T-helper 2 cell treated with Interferon-gamma antibody and Interleukin-4, amounts not matched to agents 100 ng/mL and 5 ng/mL, for 36 hours (primary cell): ENCODE data around the gene DHRS1. TPM values are rescaled to one million over a fixed set of nuclear protein-coding genes. Genes with fewer than 3 reads are reported as not detected.

Experiments used
- intact Hi-C: fragments of 100-400 bp; cut with micrococcal nuclease; formaldehyde crosslinking; loops from one replicate; pipeline ENCODE4 v1.15.1; 2023
- total RNA-seq: library from RNA; stranded (reverse); gene quantifications from 2 replicates; pipeline ENCODE4 v1.2.3, GENCODE V29; 2022

The DHRS1 gene
- total RNA-seq, 1 donor from 2014 or later = 20.7 TPM

DNA sequence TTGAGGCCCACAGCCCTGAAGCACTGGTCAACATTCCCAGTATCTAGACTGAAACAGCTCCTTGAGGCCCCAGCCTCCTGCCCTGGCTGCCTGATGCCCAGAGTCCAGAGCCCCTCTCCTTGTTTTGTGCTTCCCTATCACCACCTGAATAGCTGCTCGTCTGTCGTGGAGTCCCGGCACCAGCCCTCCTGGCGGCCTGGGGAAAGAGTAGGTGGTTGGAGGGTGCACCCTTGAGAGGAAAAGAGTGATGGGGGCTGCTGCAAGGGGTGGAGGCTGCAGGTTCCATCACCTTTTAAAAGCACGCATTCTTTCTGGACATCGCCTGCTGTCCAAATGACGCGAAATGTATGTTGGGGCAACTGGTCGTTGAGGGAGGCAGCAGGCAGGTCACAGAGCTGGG, 31.4 kb downstream of the DHRS1 start:
- intact Hi-C loops = no loop called here

DNA sequence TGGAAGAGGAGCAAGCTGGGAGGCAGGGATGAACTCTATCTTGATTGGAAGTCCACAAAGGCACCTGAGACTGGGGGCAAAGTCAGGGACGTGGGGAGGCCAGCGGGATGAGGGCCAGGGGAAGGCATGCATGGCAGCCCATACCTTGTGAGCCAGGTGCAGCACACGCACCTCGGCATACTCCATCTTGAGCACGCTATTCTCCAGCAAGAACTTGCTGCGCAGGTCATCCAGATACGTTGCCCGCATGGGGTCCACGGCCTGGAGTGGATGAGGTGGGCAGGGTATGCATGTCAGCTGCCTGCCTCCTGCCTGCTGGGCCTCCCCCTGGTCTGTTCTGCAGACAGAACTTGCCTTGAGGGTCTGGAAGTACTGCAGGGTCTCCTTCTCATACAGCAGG, 32.1 kb downstream of the DHRS1 start:
- intact Hi-C loops = no loop called here

DNA sequence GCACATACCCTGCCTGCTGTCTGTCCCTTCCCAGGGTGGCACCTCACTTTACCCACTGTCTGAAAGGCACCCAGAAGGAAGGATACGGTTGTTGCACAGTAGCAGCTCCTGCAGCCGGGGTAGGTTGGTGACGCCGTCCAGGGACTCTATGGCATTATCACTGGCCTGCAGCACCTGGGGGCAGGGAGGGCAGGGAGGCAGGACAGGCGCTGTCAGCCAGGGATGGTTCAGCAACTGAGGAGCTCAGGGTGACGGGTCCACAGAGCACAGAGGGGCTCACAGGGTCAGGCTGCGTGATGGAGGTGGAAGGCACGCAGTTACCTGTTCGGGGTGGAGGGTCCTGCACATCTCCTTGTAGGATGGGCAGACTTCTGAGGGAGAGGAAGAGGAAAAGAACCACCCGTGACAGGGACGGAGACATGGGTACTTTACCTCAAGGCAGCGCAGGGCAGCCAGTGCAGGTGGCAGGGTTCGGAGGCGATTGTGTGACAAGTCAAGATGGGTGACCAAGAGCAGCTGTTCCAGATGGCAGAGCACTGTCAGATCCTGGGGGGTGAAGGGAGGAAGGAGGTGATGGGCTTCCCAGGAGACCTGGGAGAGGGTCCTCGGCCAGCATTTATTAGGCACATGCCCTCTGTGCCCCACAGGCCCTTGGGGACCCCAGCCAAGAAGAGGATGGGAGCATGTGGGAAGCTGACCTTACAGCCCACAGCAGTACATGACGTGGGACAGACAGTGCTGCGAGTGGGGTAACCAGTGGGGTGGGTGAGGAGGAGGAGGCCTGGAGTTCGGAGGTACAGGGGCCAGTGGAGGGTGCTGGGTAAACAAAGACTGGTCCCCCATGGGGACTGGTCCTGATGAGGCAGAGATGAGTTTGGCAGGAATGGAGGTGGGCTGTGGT, 33.0 kb downstream of the DHRS1 start:
- intact Hi-C loops = no loop called here

DNA sequence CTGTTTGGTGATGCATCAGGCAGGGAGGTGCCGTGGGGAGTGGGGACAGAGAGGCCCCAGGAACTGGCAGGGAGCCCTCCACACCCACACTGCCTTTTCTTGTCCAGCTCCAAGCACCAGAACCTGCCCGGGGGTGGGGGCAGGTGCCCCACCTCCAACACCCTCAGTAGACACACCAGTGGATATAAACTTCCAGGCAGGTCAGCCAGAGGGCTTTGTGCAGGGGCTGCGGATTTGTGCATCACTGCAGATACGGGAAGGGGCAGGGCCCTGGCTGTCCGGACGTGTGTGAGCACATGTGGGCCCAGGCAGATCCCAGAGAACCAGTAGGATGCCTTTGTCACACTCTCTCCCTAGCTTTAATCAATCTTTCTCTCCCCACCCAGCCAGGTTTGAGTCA, 35.3 kb downstream of the DHRS1 start:
- intact Hi-C loops = no loop called here

DNA sequence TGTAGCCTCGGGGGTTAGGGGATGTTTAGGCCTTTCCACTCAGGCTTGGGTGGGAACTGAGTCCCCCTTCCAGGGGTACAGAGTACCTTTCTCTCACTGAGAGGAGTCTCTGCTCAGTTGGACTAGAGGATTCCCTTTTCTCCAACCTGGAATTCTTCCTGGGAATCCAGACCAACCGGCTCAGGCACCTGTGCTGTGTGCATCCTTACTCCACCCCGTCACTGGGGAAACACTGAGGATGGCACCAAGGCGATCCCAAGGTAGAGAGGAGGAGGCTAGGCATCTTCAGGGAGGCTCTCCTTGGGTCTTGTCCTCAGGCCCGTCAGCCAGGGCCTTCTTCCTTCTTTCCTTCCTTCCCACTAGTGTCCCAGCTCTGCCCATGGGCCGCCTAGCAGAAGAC, 35.7 kb downstream of the DHRS1 start:
- intact Hi-C loops = no loop called here

DNA sequence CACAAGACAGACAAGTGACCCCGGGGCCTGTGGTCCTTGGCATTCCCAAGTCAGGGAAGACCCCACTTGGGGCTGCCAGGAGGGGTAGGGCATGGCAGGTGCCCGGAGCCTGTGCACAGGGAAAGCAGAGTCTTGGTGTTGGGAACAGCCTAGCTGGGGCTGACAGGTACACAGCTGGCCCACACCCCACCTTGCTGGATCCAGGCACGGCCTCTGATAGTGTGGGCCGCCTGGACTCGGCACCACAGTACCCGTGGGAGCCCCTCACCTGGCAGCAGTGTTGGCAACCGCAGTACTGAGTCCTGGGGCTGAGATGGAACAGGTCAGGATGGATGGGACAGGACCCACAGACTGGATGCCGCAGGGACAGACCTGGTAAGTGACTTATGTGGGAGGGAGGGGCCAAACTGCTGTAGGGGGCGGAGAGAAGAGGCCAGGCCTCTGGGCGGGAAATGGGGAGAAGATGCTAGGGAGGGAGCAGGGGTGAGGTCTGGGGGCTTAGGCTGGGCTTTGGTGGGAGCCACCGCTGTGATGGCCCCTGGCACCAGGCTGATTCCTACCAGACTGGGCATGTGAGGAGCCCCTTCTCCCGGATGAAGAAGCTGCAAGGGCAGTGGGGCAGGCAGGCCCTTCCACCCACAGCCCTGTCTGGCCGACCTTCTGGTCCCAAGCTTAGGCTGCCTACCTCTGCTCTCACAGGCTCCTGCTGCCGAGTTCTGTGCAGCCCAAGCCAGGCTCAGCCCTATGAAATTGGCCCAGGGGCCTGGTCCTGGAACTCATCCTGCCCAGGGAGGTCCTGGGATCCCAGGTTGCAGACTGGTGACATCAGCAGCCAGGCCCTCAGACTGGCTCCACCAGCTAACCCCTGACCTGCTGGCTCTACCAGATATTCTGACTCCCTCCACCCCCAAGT, 36.5 kb downstream of the DHRS1 start, which contains the start of gene TGM1:
TSS of gene TGM1 (minus strand) at position 357 of the 913 bp plus-strand sequence. CDS start 825 bp downstream, outside the sequence.
- intact Hi-C loops = no loop called here

DNA sequence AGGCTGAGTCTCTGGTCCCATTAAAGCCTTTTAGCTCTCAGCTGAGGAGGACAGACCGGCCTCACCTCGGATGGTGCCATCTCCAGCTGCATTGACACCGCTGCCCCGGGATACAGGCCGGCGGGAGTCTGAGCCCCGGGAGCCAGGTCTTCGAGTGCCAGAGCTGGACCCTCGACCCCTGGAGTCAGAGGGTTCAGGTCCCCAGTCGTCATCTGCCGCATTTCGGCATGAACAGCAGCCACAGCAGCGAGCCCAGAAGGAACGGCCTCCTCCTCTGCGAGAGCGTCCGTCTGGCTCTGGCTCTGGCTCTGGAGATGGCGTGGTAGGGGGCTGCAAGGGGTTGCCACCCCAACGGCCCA, 37.6 kb downstream of the DHRS1 start:
- intact Hi-C loops = no loop called here

DNA sequence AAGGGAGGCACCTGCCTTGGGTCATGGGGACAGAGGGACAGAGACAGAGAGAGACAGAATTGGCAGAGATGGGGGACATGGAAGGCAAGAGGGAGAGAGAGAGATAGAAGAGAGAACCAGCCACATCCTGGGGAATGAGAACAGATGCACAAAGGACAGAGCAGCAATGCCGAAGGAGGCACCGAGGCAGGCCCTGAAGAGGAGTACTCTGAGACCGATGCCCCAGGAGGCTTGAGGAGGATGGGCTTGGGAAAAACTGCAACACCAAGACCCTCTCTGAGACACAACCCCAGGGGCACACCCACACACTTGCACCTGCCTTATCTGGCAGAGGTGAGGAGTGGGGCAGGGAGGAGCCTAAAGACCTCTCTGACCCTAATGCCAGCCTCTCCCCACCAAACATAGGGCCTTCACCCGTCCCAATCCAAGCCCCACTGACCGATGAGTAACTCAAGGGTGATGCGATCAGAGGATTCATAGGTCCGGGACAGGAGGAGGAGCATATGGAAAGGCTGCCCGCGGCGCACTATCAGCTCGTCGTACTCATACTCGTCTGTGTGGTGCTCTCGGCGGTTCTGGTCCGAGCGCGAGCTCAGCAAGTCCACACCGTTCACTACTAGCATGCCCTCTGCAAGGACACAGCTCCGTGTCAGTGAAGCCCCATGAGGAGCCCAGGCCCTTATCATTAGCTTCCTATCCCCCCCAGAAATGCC, 38.2 kb downstream of the DHRS1 start:
- intact Hi-C loops = no loop called here

DNA sequence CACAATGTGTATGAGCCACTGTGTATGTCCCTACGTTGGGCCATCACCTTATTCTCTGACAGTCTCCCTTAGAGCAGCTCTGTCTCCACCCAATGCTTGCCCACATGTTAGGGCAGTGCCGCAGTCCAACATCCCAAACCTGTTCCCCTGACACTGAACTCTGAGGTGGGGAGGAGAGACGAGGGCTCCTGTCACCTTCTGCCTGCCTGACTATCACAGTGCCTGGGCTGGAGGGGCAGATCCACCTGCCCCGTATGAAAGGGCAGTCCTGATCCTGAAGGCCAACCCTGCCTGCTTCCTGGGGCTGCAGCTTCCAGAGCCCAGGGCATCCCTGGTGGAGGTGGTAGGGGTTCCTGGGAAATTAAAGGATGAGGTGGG, 38.8 kb downstream of the DHRS1 start:
- intact Hi-C loops = no loop called here

DNA sequence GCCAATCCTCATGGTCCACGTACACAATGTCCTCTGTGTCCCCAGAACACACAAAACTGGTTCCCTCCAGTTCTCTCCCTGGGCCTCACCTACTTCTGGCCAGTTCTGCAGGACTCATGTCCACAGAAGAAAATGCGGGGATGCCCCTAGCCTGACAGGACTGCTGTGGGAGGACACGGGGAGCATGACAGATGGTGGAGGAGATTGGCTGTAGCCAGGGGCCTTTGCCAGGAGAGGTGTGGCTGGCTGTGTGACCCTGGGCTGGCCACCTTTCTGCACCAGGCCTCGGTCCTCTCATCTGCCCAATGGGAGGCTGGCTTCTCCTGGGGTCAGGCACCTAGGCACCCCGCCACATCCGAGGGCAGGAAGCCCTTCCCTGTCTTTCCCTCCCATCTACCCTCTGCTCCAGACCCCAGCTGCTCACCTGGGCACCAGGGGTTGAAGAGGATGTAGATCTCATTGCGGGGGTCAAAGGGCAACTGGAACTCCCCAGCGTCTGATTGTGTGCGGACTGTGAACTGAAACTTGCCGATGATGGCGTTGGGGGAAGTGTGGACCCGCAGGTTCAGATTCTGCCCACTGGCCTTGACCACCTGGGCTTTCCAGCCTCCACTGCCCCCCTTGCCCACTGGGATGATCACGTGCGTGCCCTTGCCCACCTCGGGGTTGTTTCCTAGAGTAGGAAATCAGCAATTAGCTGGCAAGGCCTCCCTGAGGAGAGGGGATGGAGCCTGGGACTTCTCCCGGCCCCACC, 39.4 kb downstream of the DHRS1 start:
- intact Hi-C loops = no loop called here

DNA sequence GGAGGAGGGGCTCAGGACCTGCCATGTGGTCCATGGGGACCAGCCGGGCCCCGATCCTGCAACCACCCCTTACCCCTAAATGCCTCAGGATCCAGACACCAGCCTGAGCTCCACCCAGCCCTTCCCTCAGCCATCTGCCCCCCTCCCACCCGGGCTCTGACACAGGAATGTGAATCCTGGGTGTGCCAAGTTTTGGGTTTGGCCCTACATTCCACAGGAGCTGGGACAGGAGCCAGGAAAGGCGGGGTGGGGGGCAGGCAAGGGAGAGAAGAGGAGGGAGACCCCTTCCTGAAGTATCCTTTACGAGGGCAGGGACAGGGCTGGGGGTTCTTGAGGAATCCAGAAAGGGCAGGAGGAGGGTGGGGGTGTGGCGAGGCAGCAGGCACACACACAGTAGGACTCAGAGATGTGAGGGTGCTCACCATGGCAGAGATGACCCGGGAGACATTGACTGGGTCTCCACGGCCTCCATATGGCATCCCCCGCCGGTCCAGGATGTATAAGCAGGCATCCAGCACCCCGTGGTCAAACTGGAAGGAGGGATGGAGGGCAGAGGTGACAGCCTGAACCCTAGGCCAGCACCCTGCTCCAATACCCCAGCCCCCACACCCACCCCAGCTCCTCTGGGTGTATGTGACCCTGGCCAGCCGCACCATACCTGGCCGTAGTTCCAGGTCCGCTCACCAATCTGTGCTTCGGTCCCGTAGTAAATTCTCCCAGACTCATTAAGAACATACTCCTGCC, 40.1 kb downstream of the DHRS1 start:
- intact Hi-C loops = no loop called here

DNA sequence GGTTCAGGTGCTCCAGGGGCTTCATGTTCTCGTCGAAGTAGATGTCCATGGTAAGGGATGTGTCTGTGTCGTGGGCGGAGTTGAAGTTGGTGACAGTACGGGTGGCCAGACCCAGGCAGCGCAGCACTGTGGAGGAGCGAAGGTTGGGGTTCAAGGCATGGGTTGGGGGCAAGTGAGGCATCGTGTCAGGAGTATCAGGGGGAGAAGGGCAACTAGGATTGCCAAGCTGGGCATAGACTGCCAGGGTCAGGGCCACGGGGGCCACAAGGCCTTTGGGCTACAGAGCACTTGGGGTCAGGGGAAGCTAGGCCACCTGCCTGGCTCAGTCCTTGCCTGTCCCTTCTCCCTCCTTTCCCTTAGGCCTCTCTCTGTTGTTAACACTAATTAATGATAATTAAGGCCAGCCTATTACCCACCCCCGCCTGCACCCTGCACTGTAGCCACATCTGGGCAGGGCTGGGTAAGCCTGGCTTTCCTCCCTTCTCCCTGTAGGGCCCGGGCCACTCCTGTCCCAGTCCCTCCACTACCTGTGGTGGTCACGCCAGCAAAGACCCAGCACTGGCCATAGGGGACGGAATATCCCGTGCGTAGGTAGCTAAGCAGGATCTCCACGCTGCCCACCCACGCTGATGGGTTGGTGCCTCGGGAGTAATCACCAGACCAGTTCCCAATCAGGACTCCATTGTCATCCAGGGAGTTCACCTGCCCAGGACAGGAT, 40.9 kb downstream of the DHRS1 start:
- intact Hi-C loops = no loop called here

DNA sequence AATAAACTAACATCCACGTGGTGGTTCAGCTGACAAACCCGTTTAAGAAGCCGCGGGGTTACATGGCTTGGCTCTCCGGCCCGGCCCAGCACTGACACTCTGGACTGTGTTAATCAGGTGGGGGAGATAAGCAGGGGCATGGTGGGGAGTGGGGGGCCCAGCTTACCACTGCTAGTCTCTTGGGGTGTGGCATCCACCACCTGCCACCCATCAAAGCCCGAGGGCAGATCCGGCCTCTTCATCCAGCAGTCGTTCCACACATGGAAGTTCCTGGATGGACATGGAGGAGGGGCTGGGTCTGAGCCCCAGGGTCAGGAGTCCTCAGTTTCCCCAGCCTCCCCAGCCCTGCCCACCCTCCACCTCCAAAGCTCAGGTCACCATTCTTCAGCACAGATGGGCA, 41.5 kb downstream of the DHRS1 start:
- intact Hi-C loops = no loop called here

DNA sequence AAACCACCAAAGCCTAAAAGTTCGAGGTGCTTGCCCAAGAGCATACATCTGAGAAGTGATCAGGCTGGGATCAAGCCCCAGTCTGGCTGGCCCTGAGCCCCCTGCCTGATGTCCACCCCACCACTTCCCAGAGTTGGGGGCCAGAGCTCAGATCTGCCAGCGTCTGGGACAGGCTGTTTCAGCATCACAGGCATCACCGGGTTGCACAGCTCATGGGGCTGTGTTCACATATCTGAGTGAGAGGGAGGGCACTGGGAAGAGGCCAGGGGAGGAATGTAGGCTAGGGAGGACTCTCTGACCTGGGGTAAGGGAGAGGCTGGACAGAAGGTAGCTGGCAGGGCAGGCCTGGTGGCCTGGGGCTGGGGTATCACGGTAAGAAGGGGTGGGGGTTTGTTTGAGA, 42.6 kb downstream of the DHRS1 start:
- intact Hi-C loops = no loop called here

DNA sequence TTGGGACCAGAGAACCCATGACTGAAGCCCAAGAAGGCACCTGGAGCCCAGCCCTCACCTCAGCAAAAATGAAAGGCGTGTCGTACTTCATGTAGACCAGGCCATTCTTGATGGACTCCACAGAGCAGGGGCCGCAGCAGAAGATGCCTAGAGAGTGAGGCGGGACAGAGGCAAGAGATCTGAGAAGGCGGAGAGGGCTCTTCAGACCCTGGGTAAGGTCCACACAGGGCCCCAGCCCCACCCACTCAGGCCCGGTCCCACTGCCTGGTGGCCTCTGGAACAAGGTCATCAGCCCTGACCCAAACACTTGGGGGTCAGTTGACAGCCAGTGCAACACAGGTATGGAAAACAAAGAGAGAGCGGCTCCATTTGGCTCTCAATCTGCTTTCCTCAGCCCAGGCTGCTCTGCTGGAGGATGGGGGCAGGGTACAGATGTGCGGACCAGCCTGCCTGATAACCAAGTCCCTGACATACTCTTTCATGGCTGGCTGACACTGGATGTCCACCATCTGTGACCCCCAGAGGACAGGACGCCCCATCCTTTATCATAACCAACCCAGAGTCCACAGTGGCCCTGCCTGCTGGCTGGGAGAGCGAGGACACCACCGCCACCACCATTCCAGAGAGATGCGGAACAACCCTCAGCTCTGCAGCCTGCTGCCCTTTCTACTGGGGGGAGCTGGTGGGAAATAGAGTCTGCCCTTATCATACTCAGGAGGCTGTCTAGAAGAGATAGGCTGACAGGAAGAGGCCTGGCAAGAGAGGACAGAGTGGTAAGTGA, 43.5 kb downstream of the DHRS1 start:
- intact Hi-C loops = no loop called here

DNA sequence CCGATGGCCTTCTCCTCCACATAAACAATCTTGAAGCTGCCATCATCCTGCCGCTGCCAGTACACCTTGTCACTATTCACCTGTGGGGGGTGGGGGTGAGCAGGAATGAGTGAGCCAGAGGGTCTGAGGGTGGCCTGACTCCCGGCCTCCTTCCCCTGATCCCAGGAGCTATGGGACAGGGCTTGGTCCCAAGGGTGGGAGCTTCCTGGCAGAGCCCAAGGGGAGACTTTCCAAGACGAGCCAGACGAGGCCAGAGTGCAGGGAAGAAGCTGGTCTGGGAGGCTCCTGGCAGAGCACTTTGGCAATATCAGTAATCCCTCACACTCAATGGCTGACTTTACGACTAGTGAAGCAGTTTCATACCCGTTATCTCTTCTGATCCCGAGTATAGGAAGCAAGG, 44.1 kb downstream of the DHRS1 start:
- intact Hi-C loops = no loop called here

DNA sequence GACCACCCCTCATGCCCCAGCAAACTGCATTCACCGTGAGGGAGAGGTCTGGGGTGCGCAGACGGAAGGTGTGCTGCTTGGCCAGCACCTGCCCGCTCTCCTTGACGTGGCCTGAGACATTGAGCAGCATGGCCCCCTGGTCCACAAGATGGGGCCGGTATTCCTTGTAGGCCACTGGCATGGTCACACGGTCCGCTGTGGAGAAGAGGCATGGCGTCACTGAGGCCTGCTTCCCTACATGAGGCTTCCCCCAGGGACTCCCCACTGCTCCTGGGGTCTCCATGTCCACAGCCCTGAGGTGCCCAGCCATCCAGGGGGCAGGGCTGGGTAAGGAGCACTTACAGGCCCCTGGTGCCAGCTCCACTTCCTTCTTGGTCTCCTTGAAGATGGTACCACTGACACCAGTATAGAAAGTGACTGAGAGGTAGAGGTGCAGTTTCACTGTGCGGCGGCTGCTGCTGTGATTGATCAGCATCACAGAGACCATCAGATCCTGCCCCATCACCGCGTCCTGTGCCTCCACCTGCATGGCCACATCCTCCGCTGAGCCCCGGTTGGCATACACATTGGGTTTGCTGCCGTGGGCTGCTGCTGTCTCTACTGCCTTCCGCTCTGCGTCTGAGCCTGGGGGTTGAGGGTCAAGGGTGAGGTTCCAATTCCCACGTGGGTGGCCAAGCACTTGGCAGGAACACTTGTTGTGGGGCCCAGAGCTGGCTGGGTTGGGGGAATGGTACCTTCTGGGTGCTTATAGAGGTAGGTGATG, 44.8 kb downstream of the DHRS1 start:
- intact Hi-C loops = no loop called here

DNA sequence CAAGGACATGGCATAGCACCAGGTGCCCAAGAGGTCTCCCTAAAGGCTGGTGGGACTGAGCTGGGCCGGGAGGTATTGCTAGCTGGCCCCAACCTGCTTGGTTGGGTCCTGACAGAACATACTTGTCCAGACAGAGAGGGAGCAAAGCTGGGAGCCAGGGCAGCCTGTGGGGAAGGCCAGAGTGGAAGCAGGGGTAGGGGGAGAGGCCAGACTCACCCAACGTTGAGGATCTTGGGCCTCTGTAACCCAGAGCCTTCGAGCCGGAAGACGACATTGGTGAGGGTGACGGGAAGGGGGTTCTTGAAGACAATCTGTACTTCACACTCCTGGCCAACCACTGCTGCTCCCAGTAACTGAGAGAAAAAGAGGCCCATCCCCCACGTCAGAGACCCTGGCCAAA, 45.6 kb downstream of the DHRS1 start:
- intact Hi-C loops = no loop called here
